K562 (cell line): ENCODE measurements around the gene TRMT1. TPM values are rescaled to one million over a fixed set of nuclear protein-coding genes. Genes with fewer than 3 reads are reported as not detected.
A peak's percentile ranks its signal among the peaks of the same experiment; 100 is the strongest.

ENCODE experiments used
- BCOR ChIP-seq: fragments of 450-650 bp; IDR thresholded peaks from 2 replicates; pipeline ENCODE4 v1.6.1; 2016
- DPF2 ChIP-seq: fragments of 450-650 bp; IDR thresholded peaks from 2 replicates; pipeline ENCODE4 v1.6.1; 2016
- HDAC8 ChIP-seq: fragments of 450-650 bp; IDR thresholded peaks from 2 replicates; pipeline ENCODE4 v1.6.1; 2016; ENCODE audit warnings: mild to moderate bottlenecking, missing genetic modification characterization, moderate library complexity, missing compliant biosample characterization
- MAFK ChIP-seq: IDR thresholded peaks from 2 replicates; pipeline ENCODE4 v1.6.1; 2011; ENCODE audit warnings: low read length, improper control_type of control experiment
- NR2F6 ChIP-seq: fragments of 450-650 bp; formaldehyde crosslinking; IDR thresholded peaks from 2 replicates; pipeline ENCODE4 v1.4.0; 2020; ENCODE audit warnings: mild to moderate bottlenecking
- PHF21A ChIP-seq: fragments of 450-650 bp; IDR thresholded peaks from 2 replicates; pipeline ENCODE4 v1.6.1; 2017; ENCODE audit warnings: low read depth, borderline replicate concordance
- PHTF2 ChIP-seq: fragments of 250-450 bp; sonication (Bioruptor Pico); IDR thresholded peaks from 2 replicates; pipeline ENCODE4 v1.5.0; 2021; ENCODE audit warnings: mild to moderate bottlenecking
- PTTG1 ChIP-seq: fragments of 450-650 bp; IDR thresholded peaks from 2 replicates; pipeline ENCODE4 v1.6.1; 2016; ENCODE audit warnings: low read depth, mild to moderate bottlenecking, missing genetic modification characterization, missing compliant biosample characterization
- PYGO2 ChIP-seq: fragments of 450-650 bp; IDR thresholded peaks from 2 replicates; pipeline ENCODE4 v1.6.1; 2016; ENCODE audit warnings: mild to moderate bottlenecking, missing genetic modification characterization, moderate library complexity, missing compliant biosample characterization
- SMAD1 ChIP-seq: fragments of 150-350 bp; IDR thresholded peaks from 2 replicates; pipeline ENCODE4 v1.6.1; 2014; ENCODE audit warnings: low read length, low read depth; ENCODE audit not compliant: partially characterized antibody
- SMARCB1 ChIP-seq: IDR thresholded peaks from 2 replicates; pipeline ENCODE4 v1.6.1; 2011; ENCODE audit warnings: improper control_type of control experiment, low read depth; ENCODE audit not compliant: insufficient read length
- SRSF3 ChIP-seq: fragments of 200-400 bp; formaldehyde crosslinking; IDR thresholded peaks from 2 replicates; pipeline ENCODE4 v1.6.1; 2016; ENCODE audit warnings: mild to moderate bottlenecking, low read length, moderate library complexity; ENCODE audit not compliant: insufficient read depth
- SRSF7 ChIP-seq: fragments of 200-400 bp; formaldehyde crosslinking; optimal IDR thresholded peaks from 2 replicates; pipeline ENCODE3; 2017; ENCODE audit warnings: mild to moderate bottlenecking, low read depth, low read length
- ZBTB40 ChIP-seq, 2 experiments: fragments of 450-650 bp in 1 of 2; sonication (generic) in 1 of 2; formaldehyde crosslinking in 1 of 2; IDR thresholded peaks; 2 replicates each; pipeline versions ENCODE4 v1.7.1 to v1.9.0; 2016 to 2022; ENCODE audit warnings: inconsistent platforms in 1 of 2, mild to moderate bottlenecking in 1 of 2, missing genetic modification reagents in 1 of 2
- ZFP91 ChIP-seq: sonication (generic); formaldehyde crosslinking; IDR thresholded peaks from 2 replicates; pipeline ENCODE4 v1.8.0; 2022; ENCODE audit warnings: mild to moderate bottlenecking, missing genetic modification reagents
- ZNF239 ChIP-seq: fragments of 250-450 bp; sonication (Bioruptor Pico); IDR thresholded peaks from 2 replicates; pipeline ENCODE4 v1.4.0; 2020; ENCODE audit warnings: mild to moderate bottlenecking
- ZNF324 ChIP-seq: fragments of 250-450 bp; sonication (Bioruptor Pico); IDR thresholded peaks from 2 replicates; pipeline ENCODE4 v1.4.0; 2020; ENCODE audit warnings: mild to moderate bottlenecking
- ZNF408 ChIP-seq: fragments of 250-450 bp; sonication (Bioruptor Pico); IDR thresholded peaks from 2 replicates; pipeline ENCODE4 v1.4.0; 2020; ENCODE audit warnings: low read depth, mild to moderate bottlenecking, moderate library complexity
- ZNF699 ChIP-seq: fragments of 250-450 bp; sonication (Bioruptor Pico); IDR thresholded peaks from 2 replicates; pipeline ENCODE4 v1.8.0; 2021; ENCODE audit warnings: mild to moderate bottlenecking, moderate library complexity; ENCODE audit not compliant: insufficient replicate concordance
- polyA plus RNA-seq, 8 experiments: library from polyadenylated mRNA; depleted of rRNA in 4 of 8; stranded (reverse) in 5 of 8; unstranded in 3 of 8; fragments of >200 nt; fragmentation: Nextera tagmentation in 2 of 8; fragmentation: Illumina TruSeq in 1 of 8; extraction: Ambion mirVana in 2 of 8; extraction: Trizol in 1 of 8; gene quantifications; 2 replicates each; pipeline versions ENCODE4 v1.2.1 to v1.2.3, GENCODE V29; 2011 to 2014; ENCODE audit warnings: inconsistent platforms in 1 of 8, missing spikeins in 1 of 8
- total RNA-seq, 7 experiments: library from RNA; depleted of rRNA in 6 of 7; stranded (reverse); fragments of >200 nt in 6 of 7; fragmentation: Illumina TruSeq in 2 of 7; extraction: Trizol in 2 of 7; gene quantifications; 2 replicates each; pipeline versions ENCODE4 v1.2.1 to v1.2.3, GENCODE V29; 2011 to 2021; ENCODE audit warnings: low replicate concordance in 1 of 7

TRMT1 gene
- total and polyA plus RNA-seq, 9 of the 15 experiments (the other 6 are each of a cell fraction or from before 2014, with no cell fraction given): 5.8 to 158 (median 54.3) TPM

GRCh38 chr19:13164343-13165161, 48.0 kb upstream of the TRMT1 start (continued):
- TF ChIP-seq ZBTB40 (IDR thresholded peaks at IDR 0.05) (peak; percentile 73; the same call in 1 of the 2 replicates), ZBTB40 (CRISPR knock-in tag; IDR thresholded peaks at IDR 0.05) (no peak), SMAD1 (no peak), ZNF324 (CRISPR knock-in tag) (no peak), PTTG1 (tag) (no peak), PHF21A (no peak), ZNF699 (CRISPR knock-in tag) (no peak), ZNF239 (CRISPR knock-in tag) (peak; percentile 49; the same call in 1 of the 2 replicates), SMARCB1 (no peak), ZNF408 (CRISPR knock-in tag) (no peak), PHTF2 (no peak), NR2F6 (CRISPR knock-in tag) (no peak), SRSF7 (no peak), BCOR (no peak), ZFP91 (no peak), SRSF3 (no peak), DPF2 (peak; percentile 55; the same call in 1 of the 2 replicates), MAFK (no peak), PYGO2 (no peak), HDAC8 (tag) (no peak)
